HCT116 (cell line): ENCODE data around the gene TNNC2. TPM values are rescaled to one million over a fixed set of nuclear protein-coding genes. Genes with fewer than 3 reads are reported as not detected.

ENCODE experiments used
- ATAC-seq: fragments of 200-7000 bp; cut with Tn5 transposase; 2 replicates; pipeline ENCODE4 v1.9.1; 2020; ENCODE audit warnings: mild to moderate bottlenecking, moderate library complexity
- BruUV-seq: library from RNA; stranded (reverse); fragments of 400-500 nt; replicated peaks from 2 replicates; lab custom pipeline; 2021; lab: Mats Ljungman, UMichigan
- CTCF ChIA-PET: fragments of 300-600 bp; sonication (Branson Sonifier 250); formaldehyde crosslinking; loops from one replicate; lab custom pipeline; 2021; ENCODE audit warnings: antibody characterized with exemption; lab: Charles Lee
- POLR2A ChIA-PET: fragments of 300-600, 350-600 bp; sonication (Branson Sonifier 250); formaldehyde crosslinking; loops from one replicate; lab custom pipeline; 2021; ENCODE audit warnings: antibody characterized with exemption; lab: Charles Lee
- RAD21 ChIA-PET, 2 experiments: fragments of 300-600 bp; sonication (Branson Sonifier 250); formaldehyde crosslinking; loops; one replicate each; lab custom pipeline; 2023; ENCODE audit warnings: low total read pairs in 2 of 2; ENCODE audit not compliant: uncharacterized antibody in 2 of 2, unreplicated experiment in 2 of 2, low non-redundant PET in 1 of 2; lab: Charles Lee
- DNase-seq: peaks from one replicate; pipeline ENCODE4 v3.0.0-alpha.2; 2010; ENCODE audit warnings: low read depth, low spot score
- H2AFZ ChIP-seq: fragments of 200-600 bp; shearing (Covaris generic), sonication (generic); 2 replicates; pipeline ENCODE4 v1.6.1; 2017; ENCODE audit warnings: low read depth, mixed run types, mixed read lengths, antibody characterized with exemption, low read length; ENCODE audit not compliant: poor library complexity, severe bottlenecking
- H3K27ac ChIP-seq: 2 replicates; pipeline ENCODE4 v1.5.1; 2012; ENCODE audit warnings: low read depth, low read length
- H3K27me3 ChIP-seq: fragments of 200-600 bp; sonication (generic); 2 replicates; pipeline ENCODE4 v1.6.1; 2016; ENCODE audit warnings: mixed run types, low read length, mixed read lengths; ENCODE audit not compliant: insufficient read depth
- H3K36me3 ChIP-seq, 2 experiments: fragments of 200-500 bp in 1 of 2; fragments of 200-600 bp in 1 of 2; sonication (Bioruptor generic) in 1 of 2; sonication (generic) in 1 of 2; 2 replicates each; pipeline versions ENCODE4 v1.5.1 to v1.6.1; 2014 to 2016; ENCODE audit warnings: low read length in 2 of 2, inconsistent platforms in 1 of 2, mixed read lengths in 1 of 2, mixed run types in 1 of 2; ENCODE audit not compliant: insufficient read depth in 2 of 2, control insufficient read depth in 1 of 2
- H3K4me1 ChIP-seq, 2 experiments: fragments of 200-600 bp in 1 of 2; sonication (generic) in 1 of 2; 2 replicates each; pipeline versions ENCODE4 v1.5.1 to v1.6.1; 2012 to 2017; ENCODE audit warnings: low read length in 2 of 2, inconsistent platforms in 1 of 2, mild to moderate bottlenecking in 1 of 2, mixed read lengths in 1 of 2, mixed run types in 1 of 2, moderate library complexity in 1 of 2; ENCODE audit not compliant: insufficient read depth in 2 of 2, control insufficient read depth in 1 of 2
- H3K4me2 ChIP-seq: fragments of 200-600 bp; sonication (generic); 2 replicates; pipeline ENCODE4 v1.6.1; 2017; ENCODE audit warnings: mixed run types, low read length, mixed read lengths
- H3K4me3 ChIP-seq, 2 experiments: fragments of 200-600 bp in 1 of 2; sonication (generic) in 1 of 2; replicated peaks in 1 of 2; 2 replicates each; pipeline ENCODE4 v1.5.1; 2011 to 2016; ENCODE audit warnings: low read length in 2 of 2, control low read depth in 1 of 2, low read depth in 1 of 2, mild to moderate bottlenecking in 1 of 2, mixed read lengths in 1 of 2, mixed run types in 1 of 2
- H3K79me2 ChIP-seq: fragments of 200-600 bp; sonication (generic); 2 replicates; pipeline ENCODE4 v1.6.1; 2017; ENCODE audit warnings: mild to moderate bottlenecking, mixed run types, low read length, moderate library complexity, mixed read lengths; ENCODE audit not compliant: insufficient read depth
- H3K9ac ChIP-seq: fragments of 200-600 bp; sonication (generic); 2 replicates; pipeline ENCODE4 v1.6.1; 2016; ENCODE audit warnings: low read length, mixed read lengths
- H3K9me2 ChIP-seq: fragments of 200-600 bp; sonication (generic), shearing (Covaris generic); 2 replicates; pipeline ENCODE4 v1.6.1; 2017; ENCODE audit warnings: mixed run types, mild to moderate bottlenecking, moderate library complexity; ENCODE audit not compliant: insufficient read depth
- H3K9me3 ChIP-seq, 2 experiments: fragments of 200-500 bp in 1 of 2; fragments of 200-600 bp in 1 of 2; sonication (Bioruptor generic) in 1 of 2; sonication (generic) in 1 of 2; 2 replicates each; pipeline ENCODE4 v1.6.1; 2014 to 2017; ENCODE audit warnings: low read length in 2 of 2, mixed read lengths in 2 of 2, inconsistent platforms in 1 of 2, low read depth in 1 of 2, mild to moderate bottlenecking in 1 of 2, mixed run types in 1 of 2, moderate library complexity in 1 of 2; ENCODE audit not compliant: control insufficient read depth in 1 of 2, insufficient read depth in 1 of 2
- H4K20me1 ChIP-seq: fragments of 200-600 bp; sonication (generic), shearing (Covaris generic); 2 replicates; pipeline ENCODE4 v1.6.1; 2017; ENCODE audit warnings: mixed run types, mild to moderate bottlenecking, moderate library complexity; ENCODE audit not compliant: insufficient read depth
- CEBPB ChIP-seq: IDR thresholded peaks from 2 replicates; pipeline ENCODE4 v1.6.1; 2012; ENCODE audit warnings: low read depth
- EZH2phosphoT487 ChIP-seq: fragments of 200-600 bp; IDR thresholded peaks from 2 replicates; pipeline ENCODE4 v1.6.1; 2018; ENCODE audit warnings: antibody characterized with exemption, borderline replicate concordance
- POLR2A ChIP-seq: IDR thresholded peaks from 2 replicates; pipeline ENCODE4 v1.7.0; 2011; ENCODE audit warnings: borderline replicate concordance; ENCODE audit not compliant: insufficient read depth, insufficient read length; ENCODE audit errors: extremely low read depth
- RAD21 ChIP-seq: IDR thresholded peaks from 2 replicates; pipeline ENCODE4 v1.6.1; 2012; ENCODE audit warnings: low read depth, mild to moderate bottlenecking
- REST ChIP-seq: IDR thresholded peaks from 2 replicates; pipeline ENCODE4 v1.6.1; 2012; ENCODE audit warnings: low read depth
- SIN3A ChIP-seq: IDR thresholded peaks from 2 replicates; pipeline ENCODE4 v1.6.1; 2012; ENCODE audit warnings: low read depth
- SP1 ChIP-seq: IDR thresholded peaks from 2 replicates; pipeline ENCODE4 v1.6.1; 2012; ENCODE audit warnings: low read depth
- SRF ChIP-seq: IDR thresholded peaks from 2 replicates; pipeline ENCODE4 v1.6.1; 2012; ENCODE audit warnings: low read depth
- TCF7L2 ChIP-seq: IDR thresholded peaks from 2 replicates; pipeline ENCODE4 v1.7.0; 2011; ENCODE audit warnings: borderline replicate concordance, inconsistent platforms; ENCODE audit not compliant: insufficient read depth, insufficient read length; ENCODE audit errors: extremely low read depth
- YY1 ChIP-seq: IDR thresholded peaks from 2 replicates; pipeline ENCODE4 v1.6.1; 2011; ENCODE audit warnings: low read length, low read depth, moderate library complexity, mild to moderate bottlenecking; ENCODE audit not compliant: insufficient replicate concordance; ENCODE audit errors: extremely low read depth
- ZBTB33 ChIP-seq: IDR thresholded peaks from 2 replicates; pipeline ENCODE4 v1.6.1; 2011; ENCODE audit warnings: mild to moderate bottlenecking, low read length, moderate library complexity; ENCODE audit not compliant: insufficient replicate concordance; ENCODE audit errors: extremely low read depth
- intact Hi-C: fragments of 100-400 bp; cut with micrococcal nuclease; formaldehyde crosslinking; loops from 2 replicates; pipeline ENCODE4 v1.10.0; 2022
- total RNA-seq: library from RNA; stranded (reverse); gene quantifications from one replicate; pipeline ENCODE4 v1.2.1, GENCODE V29; 2021; ENCODE audit not compliant: unreplicated experiment
- TF ChIP-seq, protein P1 (sequence below): IDR thresholded peaks from 2 replicates; pipeline ENCODE4 v1.6.1; 2012

TNNC2 gene
- total RNA-seq, 1 experiment from 2014 or later: not detected

DNA sequence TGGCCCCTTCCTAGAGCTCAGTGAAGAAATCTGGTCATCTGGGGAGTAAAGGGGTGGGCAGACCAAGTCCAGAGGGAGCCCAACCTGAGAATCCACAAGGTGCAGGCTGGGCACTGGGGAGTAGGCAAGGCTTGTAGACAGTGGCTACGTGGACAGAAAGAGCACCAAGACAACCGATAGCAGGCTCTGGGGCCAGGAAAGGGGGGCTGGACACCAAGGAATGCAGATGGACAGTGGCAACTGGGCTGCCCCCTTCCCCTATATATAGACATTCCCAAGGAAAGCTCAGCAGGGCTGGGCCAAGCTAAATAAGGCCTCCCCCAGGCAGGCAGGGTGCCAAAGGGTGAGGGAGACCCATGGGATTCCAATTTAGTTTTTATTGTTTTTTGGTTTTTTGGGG lies 1.5 kb upstream of the TNNC2 start:
- RAD21 ChIA-PET: no interaction called here
- Histone ChIP-seq H3K9me3 (no peaks in the 10 kb centered on the region), H3K4me1 (peaks cover 15 to 20% of the 10 kb centered on the region in 2 experiments; a peak in 3 of 4 replicates), H3K27me3 (no peaks in the 10 kb centered on the region), H3K36me3 (no peaks in the 10 kb centered on the region), H3K4me2 (no peak overlapping the region), H3K27ac (no peak overlapping the region), H3K79me2 (no peaks in the 10 kb centered on the region), H3K4me3 (no peak overlapping the region), H2AFZ (no peak overlapping the region), H4K20me1 (no peaks in the 10 kb centered on the region), H3K9ac (no peak overlapping the region), H3K9me2 (no peaks in the 10 kb centered on the region)
- POLR2A ChIA-PET: no interaction called here
- TF ChIP-seq CEBPB (no peak), RAD21 (no peak), YY1 (no peak), SRF (no peak), ZBTB33 (no peak), SP1 (no peak), POLR2A (no peak), REST (no peak), EZH2phosphoT487 (no peak), TCF7L2 (no peak), SIN3A (no peak)
- TF ChIP-seq, protein P1, sequence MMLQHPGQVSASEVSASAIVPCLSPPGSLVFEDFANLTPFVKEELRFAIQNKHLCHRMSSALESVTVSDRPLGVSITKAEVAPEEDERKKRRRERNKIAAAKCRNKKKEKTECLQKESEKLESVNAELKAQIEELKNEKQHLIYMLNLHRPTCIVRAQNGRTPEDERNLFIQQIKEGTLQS: no peak
- intact Hi-C loops: no loop called here
- CTCF ChIA-PET: no interaction called here
- ATAC-seq (no peak), DNase-seq (no peak)
- BruUV-seq: no TSS peak
